ENCODE results near the gene CEP192. TPM values are rescaled to one million over a fixed set of nuclear protein-coding genes. Genes with fewer than 3 reads are reported as not detected.

CEP192 gene
- total and polyA plus RNA-seq, 2 experiments from 2014 or later: 8.4 to 26.3 TPM

GRCh38 chr18:13028869-13029268, 37.7 kb downstream of the CEP192 start:
- H3K36me3 ChIP-seq: peaks cover 12% of the 10 kb centered on the region
- H3K9me3 ChIP-seq (ENCODE audit: low read depth): no peaks in the 10 kb centered on the region
- peaks cover 21% of the 10 kb centered on the region for H3K4me1 ChIP-seq (ENCODE audit: low read depth)
- H3K27me3 ChIP-seq: no peaks in the 10 kb centered on the region
- H3K27ac ChIP-seq: peak overlapping the region; percentile 47
- TF ChIP-seq CTCF (IDR thresholded peaks at IDR 0.05; ENCODE audit: low read depth, low read length): no peak
- DNase-seq (ENCODE audit: low read depth in 1 of 2, low spot score in 1 of 2): peak in 1 of 2 donors; percentile 38
- H3K4me3 ChIP-seq: no peak overlapping the region

- Histone ChIP-seq H3K9me3 (ENCODE audit: low read depth) (no peaks in the 10 kb centered on the region), H3K27me3 (no peaks in the 10 kb centered on the region), H3K27ac (no peak overlapping the region), H3K36me3 (peaks cover 12% of the 10 kb centered on the region), H3K4me1 (ENCODE audit: low read depth) (peaks cover 15% of the 10 kb centered on the region), H3K4me3 (no peak overlapping the region)
- no peak for DNase-seq (ENCODE audit: low read depth in 1 of 2, low spot score in 1 of 2)
- TF ChIP-seq CTCF (IDR thresholded peaks at IDR 0.05; ENCODE audit: low read depth, low read length): no peak
Observed at GRCh38 chr18:13032173-13032572, 41.0 kb downstream of the CEP192 start.

GRCh38 chr18:13035249-13035914, 44.2 kb downstream of the CEP192 start:
- DNase-seq (ENCODE audit: low read depth in 1 of 2, low spot score in 1 of 2): no peak
- peaks cover 11% of the 10 kb centered on the region for H3K36me3 ChIP-seq
- H3K4me1 ChIP-seq (ENCODE audit: low read depth): no peaks in the 10 kb centered on the region
- no peak for TF ChIP-seq CTCF (IDR thresholded peaks at IDR 0.05; ENCODE audit: low read depth, low read length)
- no peak overlapping the region for H3K4me3 ChIP-seq
- H3K27ac ChIP-seq: no peak overlapping the region
- H3K9me3 ChIP-seq (ENCODE audit: low read depth): no peaks in the 10 kb centered on the region
- H3K27me3 ChIP-seq: no peaks in the 10 kb centered on the region

GRCh38 chr18:13036622-13037320, 45.6 kb downstream of the CEP192 start:
- Histone ChIP-seq H3K36me3 (peaks cover 6% of the 10 kb centered on the region), H3K27me3 (no peaks in the 10 kb centered on the region), H3K4me1 (ENCODE audit: low read depth) (no peaks in the 10 kb centered on the region), H3K4me3 (no peak overlapping the region), H3K27ac (no peak overlapping the region), H3K9me3 (ENCODE audit: low read depth) (no peaks in the 10 kb centered on the region)
- TF ChIP-seq CTCF (IDR thresholded peaks at IDR 0.05; ENCODE audit: low read depth, low read length): no peak
- no peak for DNase-seq (ENCODE audit: low read depth in 1 of 2, low spot score in 1 of 2)

GRCh38 chr18:13039806-13040205, 48.6 kb downstream of the CEP192 start:
- Histone ChIP-seq H3K27me3 (no peaks in the 10 kb centered on the region), H3K36me3 (peaks cover 12% of the 10 kb centered on the region), H3K27ac (no peak overlapping the region), H3K4me3 (no peak overlapping the region), H3K4me1 (ENCODE audit: low read depth) (no peaks in the 10 kb centered on the region), H3K9me3 (ENCODE audit: low read depth) (no peaks in the 10 kb centered on the region)
- no peak for TF ChIP-seq CTCF (IDR thresholded peaks at IDR 0.05; ENCODE audit: low read depth, low read length)
- DNase-seq (ENCODE audit: low read depth in 1 of 2, low spot score in 1 of 2): no peak
